IMR-90 (cell line): ENCODE measurements around the gene ATP1A4. TPM values are rescaled to one million over a fixed set of nuclear protein-coding genes. Genes with fewer than 3 reads are reported as not detected.

Experiments
- ATAC-seq: fragments of 200-7000 bp; cut with Tn5 transposase; 2 replicates; pipeline ENCODE4 v1.9.1; 2020; ENCODE audit warnings: low read depth, mild to moderate bottlenecking, moderate library complexity
- BruUV-seq: library from RNA; stranded (reverse); fragments of 400-500 nt; replicated peaks from 2 replicates; lab custom pipeline; 2021; lab: Mats Ljungman, UMichigan
- CTCF ChIA-PET: fragments of 300-600 bp; formaldehyde crosslinking; extraction: SDS; loops from one replicate; lab custom pipeline; 2021; ENCODE audit warnings: antibody characterized with exemption; lab: Yijun Ruan, JAX
- POLR2A ChIA-PET: fragments of 300-600 bp; sonication (Branson Sonifier 250); formaldehyde crosslinking; loops from one replicate; lab custom pipeline; 2022; ENCODE audit warnings: antibody characterized with exemption; ENCODE audit not compliant: unreplicated experiment; lab: Charles Lee
- DNase-seq: peaks from one replicate; pipeline ENCODE4 v3.0.0; 2013
- H2AFZ ChIP-seq: replicated peaks from 2 replicates; pipeline ENCODE3; 2013; ENCODE audit warnings: low read length, mild to moderate bottlenecking; ENCODE audit not compliant: poor library complexity
- H2AK5ac ChIP-seq: 2 replicates; pipeline ENCODE4 v1.6.1; 2013; ENCODE audit warnings: low read depth, low read length, inconsistent platforms
- H2AK9ac ChIP-seq: replicated peaks from 2 replicates; pipeline ENCODE3; 2013; ENCODE audit warnings: mild to moderate bottlenecking, low read depth, low read length, moderate library complexity; ENCODE audit not compliant: poor library complexity
- H2BK120ac ChIP-seq: 2 replicates; pipeline ENCODE4 v1.6.1; 2013; ENCODE audit warnings: low read depth, low read length, inconsistent platforms
- H2BK15ac ChIP-seq: 3 replicates; pipeline ENCODE4 v1.6.1; 2013; ENCODE audit warnings: low read depth, low read length, inconsistent platforms
- H2BK20ac ChIP-seq: 2 replicates; pipeline ENCODE4 v1.6.1; 2013; ENCODE audit warnings: low read depth, mild to moderate bottlenecking, inconsistent platforms, low read length, moderate library complexity
- H2BK5ac ChIP-seq: 2 replicates; pipeline ENCODE4 v1.6.1; 2013; ENCODE audit warnings: mild to moderate bottlenecking, low read depth, low read length, inconsistent platforms; ENCODE audit not compliant: poor library complexity, severe bottlenecking
- H3K14ac ChIP-seq: replicated peaks from 2 replicates; pipeline ENCODE4 v1.6.1; 2013; ENCODE audit warnings: low read depth, low read length, inconsistent platforms
- H3K18ac ChIP-seq: 2 replicates; pipeline ENCODE4 v1.6.1; 2013; ENCODE audit warnings: low read depth, low read length, control low read depth
- H3K23ac ChIP-seq: 2 replicates; pipeline ENCODE4 v1.6.1; 2013; ENCODE audit warnings: low read depth, low read length, inconsistent platforms
- H3K27ac ChIP-seq: 2 replicates; pipeline ENCODE4 v1.5.1; 2013; ENCODE audit warnings: mild to moderate bottlenecking, control low read depth, low read length; ENCODE audit not compliant: insufficient read depth
- H3K27me3 ChIP-seq: 2 replicates; pipeline ENCODE4 v1.6.1; 2013; ENCODE audit warnings: low read length; ENCODE audit not compliant: control insufficient read depth, insufficient read depth
- H3K36me3 ChIP-seq: 2 replicates; pipeline ENCODE4 v1.6.1; 2013; ENCODE audit warnings: low read length, mixed read lengths; ENCODE audit not compliant: control insufficient read depth, insufficient read depth
- H3K4ac ChIP-seq: 2 replicates; pipeline ENCODE4 v1.6.1; 2013; ENCODE audit warnings: low read depth, low read length, inconsistent platforms
- H3K4me1 ChIP-seq: 2 replicates; pipeline ENCODE4 v1.6.1; 2013; ENCODE audit warnings: low read length, mixed read lengths; ENCODE audit not compliant: control insufficient read depth, insufficient read depth
- H3K4me2 ChIP-seq: 2 replicates; pipeline ENCODE4 v1.6.1; 2013; ENCODE audit warnings: low read depth, mild to moderate bottlenecking, control low read depth, low read length, moderate library complexity
- H3K4me3 ChIP-seq: 2 replicates; pipeline ENCODE4 v1.5.1; 2013; ENCODE audit warnings: low read depth, mild to moderate bottlenecking, control low read depth, low read length, moderate library complexity; ENCODE audit not compliant: insufficient read depth
- H3K56ac ChIP-seq: 2 replicates; pipeline ENCODE4 v1.6.1; 2013; ENCODE audit warnings: low read length, inconsistent platforms; ENCODE audit not compliant: insufficient read depth; ENCODE audit errors: extremely low read depth
- H3K79me1 ChIP-seq, 2 experiments: 2 replicates each; pipeline ENCODE4 v1.6.1; 2013; ENCODE audit warnings: low read length in 2 of 2, inconsistent platforms in 1 of 2, low read depth in 1 of 2
- H3K9ac ChIP-seq: 2 replicates; pipeline ENCODE4 v1.6.1; 2013; ENCODE audit warnings: low read depth, low read length, control low read depth
- H3K9me1 ChIP-seq: 2 replicates; pipeline ENCODE4 v1.6.1; 2013; ENCODE audit warnings: low read length, inconsistent platforms; ENCODE audit not compliant: insufficient read depth
- H3K9me3 ChIP-seq: 2 replicates; pipeline ENCODE4 v1.6.1; 2013; ENCODE audit warnings: low read length; ENCODE audit not compliant: control insufficient read depth, insufficient read depth
- H4K20me1 ChIP-seq: 2 replicates; pipeline ENCODE4 v1.6.1; 2013; ENCODE audit warnings: low read length, inconsistent platforms; ENCODE audit not compliant: insufficient read depth
- H4K5ac ChIP-seq: 2 replicates; pipeline ENCODE4 v1.6.1; 2013; ENCODE audit warnings: mild to moderate bottlenecking, low read depth, low read length, control low read depth
- H4K8ac ChIP-seq, 2 experiments: 2 replicates each; pipeline ENCODE4 v1.6.1; 2013; ENCODE audit warnings: low read depth in 2 of 2, low read length in 2 of 2, control low read depth in 1 of 2, inconsistent platforms in 1 of 2
- H4K91ac ChIP-seq: 2 replicates; pipeline ENCODE4 v1.6.1; 2013; ENCODE audit warnings: low read depth, low read length, inconsistent platforms; ENCODE audit not compliant: insufficient read depth
- BHLHE40 ChIP-seq: fragments of 150-350 bp; IDR thresholded peaks from 2 replicates; pipeline ENCODE4 v1.6.1; 2016; ENCODE audit warnings: mild to moderate bottlenecking, low read depth, low read length
- CEBPB ChIP-seq: IDR thresholded peaks from 2 replicates; pipeline ENCODE4 v1.6.1; 2012; ENCODE audit warnings: low read depth, low read length, improper control_type of control experiment
- CHD1 ChIP-seq: IDR thresholded peaks from 2 replicates; pipeline ENCODE4 v1.6.1; 2012; ENCODE audit warnings: low read depth, low read length, improper control_type of control experiment
- FOS ChIP-seq: fragments of 150-350 bp; IDR thresholded peaks from 2 replicates; pipeline ENCODE4 v1.6.1; 2016; ENCODE audit warnings: low read depth, low read length
- MAFK ChIP-seq: IDR thresholded peaks from 2 replicates; pipeline ENCODE4 v1.6.1; 2012; ENCODE audit warnings: low read depth, low read length, improper control_type of control experiment
- MAZ ChIP-seq: IDR thresholded peaks from 2 replicates; pipeline ENCODE4 v1.6.1; 2012; ENCODE audit warnings: low read depth, mild to moderate bottlenecking, low read length, improper control_type of control experiment, moderate library complexity, borderline replicate concordance
- MXI1 ChIP-seq: IDR thresholded peaks from 2 replicates; pipeline ENCODE4 v1.6.1; 2012; ENCODE audit warnings: low read depth, mild to moderate bottlenecking, low read length, moderate library complexity, borderline replicate concordance
- NFE2L2 ChIP-seq: fragments of 150-350 bp; IDR thresholded peaks from 2 replicates; pipeline ENCODE4 v1.6.1; 2016; ENCODE audit warnings: low read depth, mild to moderate bottlenecking, low read length
- POLR2A ChIP-seq: IDR thresholded peaks from 2 replicates; pipeline ENCODE4 v1.6.1; 2012; ENCODE audit warnings: mild to moderate bottlenecking, low read depth, low read length
- RAD21 ChIP-seq: IDR thresholded peaks from 2 replicates; pipeline ENCODE4 v1.6.1; 2012; ENCODE audit warnings: low read length, improper control_type of control experiment
- RCOR1 ChIP-seq: IDR thresholded peaks from 2 replicates; pipeline ENCODE4 v1.6.1; 2012; ENCODE audit warnings: mild to moderate bottlenecking, low read length, improper control_type of control experiment; ENCODE audit not compliant: insufficient replicate concordance
- RFX5 ChIP-seq: IDR thresholded peaks from 2 replicates; pipeline ENCODE4 v1.8.0; 2012; ENCODE audit warnings: low read depth, mild to moderate bottlenecking, low read length, moderate library complexity
- SMC3 ChIP-seq: fragments of 150-350 bp; IDR thresholded peaks from 2 replicates; pipeline ENCODE4 v1.6.1; 2016; ENCODE audit warnings: low read depth, mild to moderate bottlenecking, antibody characterized with exemption, low read length, moderate library complexity
- WGBS, 2 experiments: methylation state at CpG; one replicate each; pipeline versions ENCODE4 v1.1.5 to v1.1.7; 2013; ENCODE audit warnings: missing lambda C conversion rate in 2 of 2; ENCODE audit not compliant: insufficient read length in 1 of 2; ENCODE audit errors: extremely low coverage in 2 of 2; 5-methylcytosine and 5-hydroxymethylcytosine counted together
- dilution Hi-C: fragments of 300-500 bp; cut with HindIII; formaldehyde crosslinking; loops from one replicate; pipeline ENCODE4 v1.14.3; 2018; ENCODE audit warnings: low sequenced_read_pairs; ENCODE audit not compliant: unreplicated experiment
- in situ Hi-C: fragments of 300-500 bp; cut with MboI; formaldehyde crosslinking; loops from 3 replicates; pipeline ENCODE4 v1.14.3; 2019; ENCODE audit warnings: low sequenced_read_pairs, inconsistent platforms, mixed read lengths
- intact Hi-C: fragments of 100-400 bp; cut with micrococcal nuclease; formaldehyde crosslinking; loops from 2 replicates; pipeline ENCODE4 v1.10.0; 2022
- polyA plus RNA-seq, 3 experiments: library from polyadenylated mRNA; depleted of rRNA; stranded (reverse); fragments of >200 nt; gene quantifications; 2 replicates each; pipeline ENCODE4 v1.2.3, GENCODE V29; 2012; ENCODE audit warnings: low replicate concordance in 1 of 3
- total RNA-seq: library from RNA; depleted of rRNA; stranded (reverse); fragments of >200 nt; gene quantifications from 2 replicates; pipeline ENCODE4 v1.2.3, GENCODE V29; 2012
- TF ChIP-seq, protein P1 (sequence below): fragments of 150-350 bp; IDR thresholded peaks from 2 replicates; pipeline ENCODE4 v1.6.1; 2016; ENCODE audit warnings: low read depth, mild to moderate bottlenecking, low read length, moderate library complexity, borderline replicate concordance
- TF ChIP-seq, protein P2 (sequence below): fragments of 150-350 bp; IDR thresholded peaks from 2 replicates; pipeline ENCODE4 v1.6.1; 2017; ENCODE audit warnings: mild to moderate bottlenecking, antibody characterized with exemption, low read length, low read depth
- TF ChIP-seq, protein P3 (sequence below): conservative IDR thresholded peaks from 2 replicates; pipeline ENCODE4 v1.5.1; 2012; ENCODE audit warnings: mild to moderate bottlenecking, low read depth, low read length, improper control_type of control experiment

ATP1A4 gene
- total and polyA plus RNA-seq, 2 of the 4 experiments (the other 2 are of a cell fraction): not detected

DNA sequence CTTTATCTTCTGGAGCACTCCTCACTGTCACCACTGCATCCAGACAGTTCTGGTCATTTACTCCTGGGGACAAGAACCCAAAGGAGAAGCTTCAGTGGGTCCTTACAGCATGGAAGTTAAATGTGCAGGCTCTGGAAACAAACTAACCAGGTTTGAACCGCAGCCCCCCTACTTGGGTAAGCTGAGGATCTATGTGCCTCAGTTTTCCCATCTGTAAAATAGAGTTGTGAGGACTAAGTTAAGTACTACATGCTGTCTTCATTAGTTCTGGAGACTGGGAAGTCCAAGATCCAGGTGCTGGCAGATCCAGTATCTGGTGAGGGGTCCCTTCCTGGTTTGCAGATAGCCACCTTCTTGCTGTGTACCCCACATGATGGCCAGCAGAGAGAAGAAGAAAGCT lies 43.9 kb upstream of the ATP1A4 start:
- peaks cover 33% of the 10 kb centered on the region for H3K27me3 ChIP-seq
- H3K4me1 ChIP-seq: peaks cover 14% of the 10 kb centered on the region
- dilution Hi-C loops: loop anchor here (10.0 kb wide), 1 partner anchor 107 kb away; no protein-coding TSS in a partner anchor
- no peaks in the 10 kb centered on the region for H3K36me3 ChIP-seq
- no peak overlapping the region for H3K56ac ChIP-seq
- in situ Hi-C loops: no loop called here
- H2AK9ac ChIP-seq: no peak overlapping the region
- no peak overlapping the region for H2BK120ac ChIP-seq
- H4K8ac ChIP-seq: no peak overlapping the region
- no peak overlapping the region for H2AFZ ChIP-seq
- H3K9ac ChIP-seq: no peak overlapping the region
- no peak overlapping the region for H3K14ac ChIP-seq
- no peak for DNase-seq
- ATAC-seq: no peak
- no peak overlapping the region for H3K4ac ChIP-seq
- no peak overlapping the region for H3K23ac ChIP-seq
- H2BK15ac ChIP-seq: no peak overlapping the region
- no peak overlapping the region for H3K27ac ChIP-seq
- H3K79me1 ChIP-seq: no peaks in the 10 kb centered on the region
- H2BK20ac ChIP-seq: no peak overlapping the region
- no peak overlapping the region for H2AK5ac ChIP-seq
- H3K9me1 ChIP-seq: no peaks in the 10 kb centered on the region; the same call in 1 of the 2 replicates
- no peak overlapping the region for H4K5ac ChIP-seq
- no TSS peak for BruUV-seq
- no CpG with 5 or more reads among the region's 1 CpG for WGBS, 2 experiments
- intact Hi-C loops: no loop called here
- ChIA-PET CTCF (no interaction called here), POLR2A (no interaction called here)
- no peaks in the 10 kb centered on the region for H4K20me1 ChIP-seq
- no peak overlapping the region for H3K18ac ChIP-seq
- H2BK5ac ChIP-seq: no peak overlapping the region
- H3K9me3 ChIP-seq: no peaks in the 10 kb centered on the region
- no peak overlapping the region for H3K4me2 ChIP-seq
- no peak overlapping the region for H3K4me3 ChIP-seq
- no peak overlapping the region for H4K91ac ChIP-seq
- TF ChIP-seq SMC3: no peak
- no peak for TF ChIP-seq MAFK
- TF ChIP-seq RCOR1: no peak
- TF ChIP-seq, protein P1, sequence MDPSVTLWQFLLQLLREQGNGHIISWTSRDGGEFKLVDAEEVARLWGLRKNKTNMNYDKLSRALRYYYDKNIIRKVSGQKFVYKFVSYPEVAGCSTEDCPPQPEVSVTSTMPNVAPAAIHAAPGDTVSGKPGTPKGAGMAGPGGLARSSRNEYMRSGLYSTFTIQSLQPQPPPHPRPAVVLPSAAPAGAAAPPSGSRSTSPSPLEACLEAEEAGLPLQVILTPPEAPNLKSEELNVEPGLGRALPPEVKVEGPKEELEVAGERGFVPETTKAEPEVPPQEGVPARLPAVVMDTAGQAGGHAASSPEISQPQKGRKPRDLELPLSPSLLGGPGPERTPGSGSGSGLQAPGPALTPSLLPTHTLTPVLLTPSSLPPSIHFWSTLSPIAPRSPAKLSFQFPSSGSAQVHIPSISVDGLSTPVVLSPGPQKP: no peak
- TF ChIP-seq FOS: no peak
- TF ChIP-seq MAZ: no peak
- no peak for TF ChIP-seq MXI1
- no peak for TF ChIP-seq CHD1
- TF ChIP-seq BHLHE40: no peak
- TF ChIP-seq RFX5: no peak
- TF ChIP-seq, protein P2, sequence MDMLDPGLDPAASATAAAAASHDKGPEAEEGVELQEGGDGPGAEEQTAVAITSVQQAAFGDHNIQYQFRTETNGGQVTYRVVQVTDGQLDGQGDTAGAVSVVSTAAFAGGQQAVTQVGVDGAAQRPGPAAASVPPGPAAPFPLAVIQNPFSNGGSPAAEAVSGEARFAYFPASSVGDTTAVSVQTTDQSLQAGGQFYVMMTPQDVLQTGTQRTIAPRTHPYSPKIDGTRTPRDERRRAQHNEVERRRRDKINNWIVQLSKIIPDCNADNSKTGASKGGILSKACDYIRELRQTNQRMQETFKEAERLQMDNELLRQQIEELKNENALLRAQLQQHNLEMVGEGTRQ: no peak
- no peak for TF ChIP-seq POLR2A
- no peak for TF ChIP-seq CEBPB
- TF ChIP-seq NFE2L2: no peak
- no peak for TF ChIP-seq RAD21
- TF ChIP-seq, protein P3, sequence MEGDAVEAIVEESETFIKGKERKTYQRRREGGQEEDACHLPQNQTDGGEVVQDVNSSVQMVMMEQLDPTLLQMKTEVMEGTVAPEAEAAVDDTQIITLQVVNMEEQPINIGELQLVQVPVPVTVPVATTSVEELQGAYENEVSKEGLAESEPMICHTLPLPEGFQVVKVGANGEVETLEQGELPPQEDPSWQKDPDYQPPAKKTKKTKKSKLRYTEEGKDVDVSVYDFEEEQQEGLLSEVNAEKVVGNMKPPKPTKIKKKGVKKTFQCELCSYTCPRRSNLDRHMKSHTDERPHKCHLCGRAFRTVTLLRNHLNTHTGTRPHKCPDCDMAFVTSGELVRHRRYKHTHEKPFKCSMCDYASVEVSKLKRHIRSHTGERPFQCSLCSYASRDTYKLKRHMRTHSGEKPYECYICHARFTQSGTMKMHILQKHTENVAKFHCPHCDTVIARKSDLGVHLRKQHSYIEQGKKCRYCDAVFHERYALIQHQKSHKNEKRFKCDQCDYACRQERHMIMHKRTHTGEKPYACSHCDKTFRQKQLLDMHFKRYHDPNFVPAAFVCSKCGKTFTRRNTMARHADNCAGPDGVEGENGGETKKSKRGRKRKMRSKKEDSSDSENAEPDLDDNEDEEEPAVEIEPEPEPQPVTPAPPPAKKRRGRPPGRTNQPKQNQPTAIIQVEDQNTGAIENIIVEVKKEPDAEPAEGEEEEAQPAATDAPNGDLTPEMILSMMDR: no peak
